ENCODE measurements around the gene PXMP2.
"Not testable (repeated sequence)": the region's sequence is repeated elsewhere in the genome, so short reads cannot be mapped to it uniquely, and the experiment has no call there.

PXMP2 gene

GRCh38 chr12:132668191-132669088, 18.9 kb upstream of the PXMP2 start:
- H3K36me3 Mint-ChIP-seq (ENCODE audit: low read depth) = peaks cover 57% of the 10 kb centered on the region

GRCh38 chr12:132669166-132669879, 18.1 kb upstream of the PXMP2 start:
- Mint-ChIP-seq H3K9me3 (no peaks in the 10 kb centered on the region), H3K4me1 (ENCODE audit: low read depth) (peaks cover 4% of the 10 kb centered on the region), H3K4me3 (no peak overlapping the region), H3K27ac (no peak overlapping the region), H3K36me3 (ENCODE audit: low read depth) (peaks cover 61% of the 10 kb centered on the region), H3K27me3 (ENCODE audit: low read depth) (no peaks in the 10 kb centered on the region)
- DNase-seq (ENCODE audit: low spot score) = no peak

More at GRCh38 chr12:132668191-132669088, 18.9 kb upstream of the PXMP2 start:
- Mint-ChIP-seq H3K27me3 (ENCODE audit: low read depth) (no peaks in the 10 kb centered on the region), H3K4me3 (no peak overlapping the region), H3K27ac (no peak overlapping the region), H3K9me3 (no peaks in the 10 kb centered on the region), H3K4me1 (ENCODE audit: low read depth) (peaks cover 4% of the 10 kb centered on the region)
- DNase-seq (ENCODE audit: low spot score) = no peak

- Mint-ChIP-seq H3K27me3 (ENCODE audit: low read depth) (no peaks in the 10 kb centered on the region), H3K4me3 (no peak overlapping the region), H3K4me1 (ENCODE audit: low read depth) (peaks cover 4% of the 10 kb centered on the region), H3K9me3 (no peaks in the 10 kb centered on the region), H3K27ac (peak overlapping the region; percentile 73), H3K36me3 (ENCODE audit: low read depth) (peaks cover 62% of the 10 kb centered on the region)
- DNase-seq (ENCODE audit: low spot score) = no peak
Measured at GRCh38 chr12:132672116-132672515, 15.3 kb upstream of the PXMP2 start.

- Mint-ChIP-seq H3K27ac (no peak overlapping the region), H3K27me3 (ENCODE audit: low read depth) (no peaks in the 10 kb centered on the region), H3K36me3 (ENCODE audit: low read depth) (peaks cover 63% of the 10 kb centered on the region), H3K9me3 (no peaks in the 10 kb centered on the region), H3K4me1 (ENCODE audit: low read depth) (peaks cover 4% of the 10 kb centered on the region), H3K4me3 (no peak overlapping the region)
- no peak for DNase-seq (ENCODE audit: low spot score)
Measured at GRCh38 chr12:132672678-132673077, 14.7 kb upstream of the PXMP2 start.

GRCh38 chr12:132673288-132674179, 13.9 kb upstream of the PXMP2 start:
- H3K27me3 Mint-ChIP-seq (ENCODE audit: low read depth) = no peaks in the 10 kb centered on the region
- no peaks in the 10 kb centered on the region for H3K9me3 Mint-ChIP-seq
- H3K27ac Mint-ChIP-seq = no peak overlapping the region
- H3K36me3 Mint-ChIP-seq (ENCODE audit: low read depth) = peaks cover 65% of the 10 kb centered on the region
- no peak for DNase-seq (ENCODE audit: low spot score)
- peaks cover 4% of the 10 kb centered on the region for H3K4me1 Mint-ChIP-seq (ENCODE audit: low read depth)
- no peak overlapping the region for H3K4me3 Mint-ChIP-seq

GRCh38 chr12:132674561-132674960, 12.8 kb upstream of the PXMP2 start:
- Mint-ChIP-seq H3K4me3 (no peak overlapping the region), H3K27ac (no peak overlapping the region), H3K4me1 (ENCODE audit: low read depth) (peaks cover 4% of the 10 kb centered on the region), H3K27me3 (ENCODE audit: low read depth) (no peaks in the 10 kb centered on the region), H3K9me3 (no peaks in the 10 kb centered on the region), H3K36me3 (ENCODE audit: low read depth) (peaks cover 62% of the 10 kb centered on the region)
- no peak for DNase-seq (ENCODE audit: low spot score)

GRCh38 chr12:132675757-132676432, 11.5 kb upstream of the PXMP2 start:
- no peak overlapping the region for H3K4me3 Mint-ChIP-seq
- no peaks in the 10 kb centered on the region for H3K9me3 Mint-ChIP-seq
- no peak overlapping the region for H3K27ac Mint-ChIP-seq
- peaks cover 62% of the 10 kb centered on the region for H3K36me3 Mint-ChIP-seq (ENCODE audit: low read depth)
- no peak for DNase-seq (ENCODE audit: low spot score)
- peaks cover 8% of the 10 kb centered on the region for H3K4me1 Mint-ChIP-seq (ENCODE audit: low read depth)
- H3K27me3 Mint-ChIP-seq (ENCODE audit: low read depth) = no peaks in the 10 kb centered on the region

GRCh38 chr12:132677492-132677891, 9.9 kb upstream of the PXMP2 start:
- Mint-ChIP-seq H3K4me1 (ENCODE audit: low read depth) (peaks cover 5% of the 10 kb centered on the region), H3K27me3 (ENCODE audit: low read depth) (no peaks in the 10 kb centered on the region), H3K36me3 (ENCODE audit: low read depth) (peaks cover 57% of the 10 kb centered on the region), H3K9me3 (no peaks in the 10 kb centered on the region), H3K4me3 (no peak overlapping the region), H3K27ac (no peak overlapping the region)
- DNase-seq (ENCODE audit: low spot score) = no peak

GRCh38 chr12:132685400-132685799, 2.0 kb upstream of the PXMP2 start:
- peak overlapping the region; percentile 78 for H3K4me3 Mint-ChIP-seq
- DNase-seq (ENCODE audit: low spot score) = no peak

GRCh38 chr12:132686825-132687210, 569 bp upstream of the PXMP2 start:
- H3K9me3 Mint-ChIP-seq = no peaks in the 10 kb centered on the region

More at GRCh38 chr12:132685400-132685799, 2.0 kb upstream of the PXMP2 start:
- Mint-ChIP-seq H3K4me1 (ENCODE audit: low read depth) (peaks cover 30% of the 10 kb centered on the region), H3K9me3 (no peaks in the 10 kb centered on the region), H3K27me3 (ENCODE audit: low read depth) (no peaks in the 10 kb centered on the region), H3K36me3 (ENCODE audit: low read depth) (peaks cover 17% of the 10 kb centered on the region), H3K27ac (peak overlapping the region; percentile 41)

GRCh38 chr12:132689227-132689626, 1.8 kb downstream of the PXMP2 start:
- no peaks in the 10 kb centered on the region for H3K27me3 Mint-ChIP-seq (ENCODE audit: low read depth)
- DNase-seq (ENCODE audit: low spot score) = no peak
- H3K4me1 Mint-ChIP-seq (ENCODE audit: low read depth) = peaks cover 24% of the 10 kb centered on the region
- H3K27ac Mint-ChIP-seq = peak overlapping the region; percentile 55
- peak overlapping the region; percentile 79 for H3K4me3 Mint-ChIP-seq
- H3K36me3 Mint-ChIP-seq (ENCODE audit: low read depth) = peaks cover 14% of the 10 kb centered on the region
- no peaks in the 10 kb centered on the region for H3K9me3 Mint-ChIP-seq

More at GRCh38 chr12:132686825-132687210, 569 bp upstream of the PXMP2 start:
- no peak for DNase-seq (ENCODE audit: low spot score)
- Mint-ChIP-seq H3K4me3 (peak overlapping the region; percentile 78), H3K4me1 (ENCODE audit: low read depth) (peaks cover 25% of the 10 kb centered on the region), H3K27me3 (ENCODE audit: low read depth) (no peaks in the 10 kb centered on the region), H3K27ac (peak overlapping the region; percentile 55), H3K36me3 (ENCODE audit: low read depth) (peaks cover 13% of the 10 kb centered on the region)

- no peaks in the 10 kb centered on the region for H3K9me3 Mint-ChIP-seq
- peaks cover 14% of the 10 kb centered on the region for H3K36me3 Mint-ChIP-seq (ENCODE audit: low read depth)
- DNase-seq (ENCODE audit: low spot score) = no peak
- H3K27me3 Mint-ChIP-seq (ENCODE audit: low read depth) = no peaks in the 10 kb centered on the region
- H3K4me3 Mint-ChIP-seq = peak overlapping the region; percentile 43
- H3K27ac Mint-ChIP-seq = no peak overlapping the region
- H3K4me1 Mint-ChIP-seq (ENCODE audit: low read depth) = peaks cover 21% of the 10 kb centered on the region
Measured at GRCh38 chr12:132690112-132690511, 2.7 kb downstream of the PXMP2 start.

- not testable (repeated sequence) for H3K4me1 Mint-ChIP-seq (ENCODE audit: low read depth); H3K27me3 Mint-ChIP-seq (ENCODE audit: low read depth); H3K4me3 Mint-ChIP-seq
Measured at GRCh38 chr12:132692030-132692429, 4.6 kb downstream of the PXMP2 start.

More at GRCh38 chr12:132692030-132692429, 4.6 kb downstream of the PXMP2 start:
- not testable (repeated sequence) for H3K9me3 Mint-ChIP-seq; H3K27ac Mint-ChIP-seq; DNase-seq (ENCODE audit: low spot score)
- peaks cover 17% of the 10 kb centered on the region for H3K36me3 Mint-ChIP-seq (ENCODE audit: low read depth)

Measured in T-helper 2 cell treated with Interferon-gamma antibody and Interleukin-4, amounts not matched to agents 5 μg/mL and 100 μg/mL, for 36 hours (primary cell).